Neural cell (in vitro differentiated cells): Measurements from ENCODE around the gene PREP. TPM values are rescaled to one million over a fixed set of nuclear protein-coding genes. Genes with fewer than 3 reads are reported as not detected.
A peak's percentile ranks its signal among the peaks of the same experiment; 100 is the strongest.

Experiments
- H2AFZ ChIP-seq: fragments of 200-600, 300-800 bp; sonication (generic), shearing (Covaris generic); 2 replicates; pipeline ENCODE4 v1.6.0; 2014; ENCODE audit warnings: low read depth, mild to moderate bottlenecking, antibody characterized with exemption, low read length, moderate library complexity
- H3F3A ChIP-seq: fragments of 200-600 bp; shearing (Covaris generic); 2 replicates; pipeline ENCODE4 v1.6.1; 2016; ENCODE audit warnings: mild to moderate bottlenecking, moderate library complexity, mixed read lengths, antibody characterized with exemption, low read length; ENCODE audit not compliant: insufficient read depth, poor library complexity, severe bottlenecking
- H3K27ac ChIP-seq: fragments of 200-600, 300-800 bp; sonication (generic), shearing (Covaris generic); 2 replicates; pipeline ENCODE4 v1.5.1; 2014; ENCODE audit warnings: mild to moderate bottlenecking, low read length, moderate library complexity
- H3K27me3 ChIP-seq: fragments of 300-800, 200-600 bp; sonication (generic), shearing (Covaris generic); 2 replicates; pipeline ENCODE4 v1.6.0; 2014; ENCODE audit warnings: mild to moderate bottlenecking, low read depth, low read length, moderate library complexity; ENCODE audit not compliant: insufficient read depth
- H3K36me3 ChIP-seq: fragments of 300-800, 200-600 bp; sonication (generic), shearing (Covaris generic); 2 replicates; pipeline ENCODE4 v1.5.1; 2014; ENCODE audit warnings: mild to moderate bottlenecking, antibody characterized with exemption, low read length, moderate library complexity; ENCODE audit not compliant: insufficient read depth
- H3K4me2 ChIP-seq: fragments of 300-800, 200-600 bp; sonication (generic), shearing (Covaris generic); 2 replicates; pipeline ENCODE4 v1.6.0; 2014; ENCODE audit warnings: mild to moderate bottlenecking, low read length
- H3K4me3 ChIP-seq: fragments of 300-800, 200-600 bp; sonication (generic), shearing (Covaris generic); 2 replicates; pipeline ENCODE4 v1.5.1; 2014; ENCODE audit warnings: mild to moderate bottlenecking, low read length, moderate library complexity
- H3K79me2 ChIP-seq: fragments of 200-600 bp; shearing (Covaris generic); replicated peaks from 2 replicates; pipeline ENCODE4 v1.6.0; 2014; ENCODE audit warnings: mild to moderate bottlenecking, low read length, moderate library complexity; ENCODE audit not compliant: insufficient read depth
- H3K9ac ChIP-seq: fragments of 300-800, 200-600 bp; sonication (generic), shearing (Covaris generic); 2 replicates; pipeline ENCODE4 v1.6.1; 2016; ENCODE audit warnings: mild to moderate bottlenecking, low read length, mixed read lengths
- H3K9me2 ChIP-seq: fragments of 200-600 bp; shearing (Covaris generic); 2 replicates; pipeline ENCODE4 v1.6.1; 2016; ENCODE audit warnings: mild to moderate bottlenecking, low read length, mixed read lengths; ENCODE audit not compliant: insufficient read depth
- H3K9me3 ChIP-seq: fragments of 200-600, 300-800 bp; sonication (generic), shearing (Covaris generic); 2 replicates; pipeline ENCODE4 v1.6.1; 2016; ENCODE audit warnings: mild to moderate bottlenecking, mixed run types, low read length, moderate library complexity, mixed read lengths
- H4K20me1 ChIP-seq: fragments of 200-600 bp; shearing (Covaris generic); 2 replicates; pipeline ENCODE4 v1.6.1; 2016; ENCODE audit warnings: mild to moderate bottlenecking, mixed run types; ENCODE audit not compliant: insufficient read depth
- EP300 ChIP-seq: fragments of 450-650 bp; conservative IDR thresholded peaks from 2 replicates; pipeline ENCODE4 v1.6.1; 2014; ENCODE audit warnings: antibody characterized with exemption, mild to moderate bottlenecking, moderate library complexity; ENCODE audit not compliant: poor library complexity, severe bottlenecking
- EZH2 ChIP-seq: fragments of 200-600, 300-800 bp; shearing (Covaris generic), sonication (generic); IDR thresholded peaks from 2 replicates; pipeline ENCODE4 v1.6.1; 2014; ENCODE audit warnings: antibody characterized with exemption, low read length, borderline replicate concordance, mild to moderate bottlenecking; ENCODE audit not compliant: insufficient read depth, poor library complexity, severe bottlenecking
- MXI1 ChIP-seq: fragments of 450-650 bp; conservative IDR thresholded peaks from 2 replicates; pipeline ENCODE4 v1.6.1; 2014; ENCODE audit warnings: antibody characterized with exemption, mild to moderate bottlenecking; ENCODE audit not compliant: poor library complexity, severe bottlenecking
- POLR2AphosphoS5 ChIP-seq: IDR thresholded peaks from 2 replicates; pipeline ENCODE4 v1.6.1; 2012
- RAD21 ChIP-seq: fragments of 450-650 bp; conservative IDR thresholded peaks from 2 replicates; pipeline ENCODE4 v1.6.1; 2014; ENCODE audit warnings: antibody characterized with exemption, mild to moderate bottlenecking, moderate library complexity
- SMC3 ChIP-seq: fragments of 450-650 bp; conservative IDR thresholded peaks from 2 replicates; pipeline ENCODE4 v1.6.1; 2014; ENCODE audit warnings: antibody characterized with exemption, mild to moderate bottlenecking, moderate library complexity; ENCODE audit not compliant: poor library complexity
- TAF1 ChIP-seq: IDR thresholded peaks from 2 replicates; pipeline ENCODE4 v1.6.1; 2012; ENCODE audit warnings: low read depth
- polyA plus RNA-seq: library from polyadenylated mRNA; depleted of rRNA; stranded (reverse); fragments of >200 nt; gene quantifications from 2 replicates; pipeline ENCODE4 v1.2.3, GENCODE V29; 2014
- TF ChIP-seq, protein P1 (sequence below): fragments of 450-650 bp; IDR thresholded peaks from 2 replicates; pipeline ENCODE4 v1.5.1; 2014; ENCODE audit warnings: antibody characterized with exemption, mild to moderate bottlenecking, moderate library complexity; ENCODE audit not compliant: poor library complexity, severe bottlenecking
- TF ChIP-seq, protein P2 (sequence below): IDR thresholded peaks from 2 replicates; pipeline ENCODE4 v1.6.1; 2012; ENCODE audit warnings: borderline replicate concordance

PREP gene
- polyA plus RNA-seq, 1 donor from 2014 or later: 24.5 TPM

DNA sequence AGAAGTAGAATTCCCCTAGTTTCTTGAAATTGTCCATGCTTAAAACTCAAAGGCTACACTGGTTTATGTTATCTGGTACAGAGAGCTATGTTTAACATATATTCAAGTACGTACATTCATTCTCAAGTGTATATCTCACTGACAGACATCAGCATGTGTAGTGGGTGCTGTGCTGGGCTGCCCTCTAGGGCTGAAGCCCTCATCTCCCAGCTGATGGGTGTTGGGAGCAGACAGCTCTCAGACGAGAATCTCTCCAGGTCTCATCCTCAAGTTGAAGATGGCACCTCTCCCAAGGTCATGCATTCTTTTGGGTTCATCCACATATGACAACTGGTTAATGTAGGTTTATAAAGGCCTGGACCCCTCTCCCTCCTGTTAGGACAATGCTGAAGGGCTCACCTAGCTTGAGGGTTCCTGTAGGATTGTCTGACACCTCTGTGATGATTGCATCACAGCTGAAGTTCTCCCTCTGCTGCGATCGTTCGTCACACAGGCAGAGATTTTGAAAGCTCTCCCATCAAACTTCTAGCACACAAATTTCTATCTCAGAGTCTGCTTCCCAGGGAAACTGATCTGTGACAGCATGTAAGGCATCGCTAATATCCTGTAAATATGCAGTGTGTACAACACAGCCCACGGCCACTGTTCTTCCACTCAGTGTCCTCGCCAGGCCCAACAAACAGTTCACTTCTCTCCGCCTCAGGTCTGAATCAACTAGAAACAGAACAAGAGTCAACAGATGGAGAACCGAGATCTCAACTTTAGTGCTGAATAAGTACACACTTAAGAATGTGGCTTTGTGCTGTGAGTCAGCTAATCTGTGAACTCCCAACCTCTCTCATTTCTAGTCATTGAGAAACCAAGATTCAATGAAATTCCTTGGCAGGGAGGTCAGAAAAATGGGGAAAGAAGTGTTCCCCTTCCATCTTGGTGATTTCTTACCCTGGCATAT, 43.2 kb downstream of the PREP start:
- H2AFZ ChIP-seq: no peak overlapping the region
- H3K4me3 ChIP-seq: no peak overlapping the region
- no peak overlapping the region for H3K9ac ChIP-seq
- H3K27ac ChIP-seq: no peak overlapping the region
- H3F3A ChIP-seq: no peaks in the 10 kb centered on the region
- H3K36me3 ChIP-seq: no peaks in the 10 kb centered on the region
- H3K27me3 ChIP-seq: no peaks in the 10 kb centered on the region
- no peaks in the 10 kb centered on the region for H3K9me2 ChIP-seq
- H3K4me2 ChIP-seq: no peak overlapping the region
- H3K9me3 ChIP-seq: no peaks in the 10 kb centered on the region
- H4K20me1 ChIP-seq: no peaks in the 10 kb centered on the region
- no peak for TF ChIP-seq TAF1
- TF ChIP-seq RAD21: no peak
- TF ChIP-seq EP300: no peak
- TF ChIP-seq MXI1: no peak
- TF ChIP-seq, protein P1, sequence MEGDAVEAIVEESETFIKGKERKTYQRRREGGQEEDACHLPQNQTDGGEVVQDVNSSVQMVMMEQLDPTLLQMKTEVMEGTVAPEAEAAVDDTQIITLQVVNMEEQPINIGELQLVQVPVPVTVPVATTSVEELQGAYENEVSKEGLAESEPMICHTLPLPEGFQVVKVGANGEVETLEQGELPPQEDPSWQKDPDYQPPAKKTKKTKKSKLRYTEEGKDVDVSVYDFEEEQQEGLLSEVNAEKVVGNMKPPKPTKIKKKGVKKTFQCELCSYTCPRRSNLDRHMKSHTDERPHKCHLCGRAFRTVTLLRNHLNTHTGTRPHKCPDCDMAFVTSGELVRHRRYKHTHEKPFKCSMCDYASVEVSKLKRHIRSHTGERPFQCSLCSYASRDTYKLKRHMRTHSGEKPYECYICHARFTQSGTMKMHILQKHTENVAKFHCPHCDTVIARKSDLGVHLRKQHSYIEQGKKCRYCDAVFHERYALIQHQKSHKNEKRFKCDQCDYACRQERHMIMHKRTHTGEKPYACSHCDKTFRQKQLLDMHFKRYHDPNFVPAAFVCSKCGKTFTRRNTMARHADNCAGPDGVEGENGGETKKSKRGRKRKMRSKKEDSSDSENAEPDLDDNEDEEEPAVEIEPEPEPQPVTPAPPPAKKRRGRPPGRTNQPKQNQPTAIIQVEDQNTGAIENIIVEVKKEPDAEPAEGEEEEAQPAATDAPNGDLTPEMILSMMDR: no peak
- no peak for TF ChIP-seq SMC3
- TF ChIP-seq EZH2: no peak
- TF ChIP-seq POLR2AphosphoS5: no peak
- TF ChIP-seq, protein P2, sequence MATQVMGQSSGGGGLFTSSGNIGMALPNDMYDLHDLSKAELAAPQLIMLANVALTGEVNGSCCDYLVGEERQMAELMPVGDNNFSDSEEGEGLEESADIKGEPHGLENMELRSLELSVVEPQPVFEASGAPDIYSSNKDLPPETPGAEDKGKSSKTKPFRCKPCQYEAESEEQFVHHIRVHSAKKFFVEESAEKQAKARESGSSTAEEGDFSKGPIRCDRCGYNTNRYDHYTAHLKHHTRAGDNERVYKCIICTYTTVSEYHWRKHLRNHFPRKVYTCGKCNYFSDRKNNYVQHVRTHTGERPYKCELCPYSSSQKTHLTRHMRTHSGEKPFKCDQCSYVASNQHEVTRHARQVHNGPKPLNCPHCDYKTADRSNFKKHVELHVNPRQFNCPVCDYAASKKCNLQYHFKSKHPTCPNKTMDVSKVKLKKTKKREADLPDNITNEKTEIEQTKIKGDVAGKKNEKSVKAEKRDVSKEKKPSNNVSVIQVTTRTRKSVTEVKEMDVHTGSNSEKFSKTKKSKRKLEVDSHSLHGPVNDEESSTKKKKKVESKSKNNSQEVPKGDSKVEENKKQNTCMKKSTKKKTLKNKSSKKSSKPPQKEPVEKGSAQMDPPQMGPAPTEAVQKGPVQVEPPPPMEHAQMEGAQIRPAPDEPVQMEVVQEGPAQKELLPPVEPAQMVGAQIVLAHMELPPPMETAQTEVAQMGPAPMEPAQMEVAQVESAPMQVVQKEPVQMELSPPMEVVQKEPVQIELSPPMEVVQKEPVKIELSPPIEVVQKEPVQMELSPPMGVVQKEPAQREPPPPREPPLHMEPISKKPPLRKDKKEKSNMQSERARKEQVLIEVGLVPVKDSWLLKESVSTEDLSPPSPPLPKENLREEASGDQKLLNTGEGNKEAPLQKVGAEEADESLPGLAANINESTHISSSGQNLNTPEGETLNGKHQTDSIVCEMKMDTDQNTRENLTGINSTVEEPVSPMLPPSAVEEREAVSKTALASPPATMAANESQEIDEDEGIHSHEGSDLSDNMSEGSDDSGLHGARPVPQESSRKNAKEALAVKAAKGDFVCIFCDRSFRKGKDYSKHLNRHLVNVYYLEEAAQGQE: no peak
- H3K79me2 ChIP-seq: no peaks in the 10 kb centered on the region

DNA sequence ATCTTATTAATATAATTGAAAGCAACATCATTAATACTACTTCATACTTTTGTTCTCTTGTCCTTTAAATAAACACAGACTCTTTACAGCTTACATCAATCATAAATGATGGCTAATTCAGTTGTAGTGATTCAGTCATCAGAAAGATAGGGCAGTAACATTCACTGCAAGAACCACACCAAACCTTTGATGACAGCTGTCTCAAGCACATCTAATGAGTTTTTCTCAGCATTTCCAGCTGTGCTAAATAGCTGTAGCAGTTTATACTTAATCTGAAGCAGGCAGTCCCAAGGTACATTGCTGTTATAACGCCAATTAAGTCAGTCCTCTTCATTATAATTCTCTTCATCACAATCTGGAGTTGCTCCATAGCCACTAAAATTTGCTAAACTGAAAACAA, 45.7 kb downstream of the PREP start:
- H3K9me3 ChIP-seq: no peaks in the 10 kb centered on the region
- TF ChIP-seq POLR2AphosphoS5 (peak; percentile 53), EP300 (peak; percentile 76)
- TF ChIP-seq, protein P2: no peak
- no peaks in the 10 kb centered on the region for H3K27me3 ChIP-seq
- no peak overlapping the region for H2AFZ ChIP-seq
- no peak overlapping the region for H3K9ac ChIP-seq
- H3K9me2 ChIP-seq: no peaks in the 10 kb centered on the region
- peaks cover 4% of the 10 kb centered on the region for H3K36me3 ChIP-seq
- no peaks in the 10 kb centered on the region for H4K20me1 ChIP-seq
- H3K4me3 ChIP-seq: no peak overlapping the region
- H3K4me2 ChIP-seq: no peak overlapping the region
- H3K79me2 ChIP-seq: no peaks in the 10 kb centered on the region
- no peaks in the 10 kb centered on the region for H3F3A ChIP-seq
- H3K27ac ChIP-seq: no peak overlapping the region
